Mammary epithelial cell (primary cell): ENCODE measurements around the gene BUD31.

Source experiments
- CTCF ChIP-seq, 2 donors: IDR thresholded peaks in 1 of 2; conservative IDR thresholded peaks in 1 of 2; 2 replicates each; pipeline ENCODE4 v1.5.1; 2011 to 2012; ENCODE audit warnings: inconsistent platforms in 2 of 2, low read length in 2 of 2, mild to moderate bottlenecking in 2 of 2, control low read depth in 1 of 2, low read depth in 1 of 2; ENCODE audit not compliant: insufficient read depth in 1 of 2; ENCODE audit errors: extremely low read depth in 1 of 2
- EZH2 ChIP-seq: IDR thresholded peaks from 2 replicates; pipeline ENCODE4 v1.6.1; 2012; ENCODE audit warnings: low read length, inconsistent platforms, borderline replicate concordance

GRCh38 chr7:99372275-99373090, 36.3 kb upstream of the BUD31 start:
- TF ChIP-seq CTCF (conservative IDR thresholded peaks at IDR 0.05 in 1 of 2, IDR thresholded peaks at IDR 0.05 in 1 of 2; ENCODE audit: extremely low read depth in 1 of 2, insufficient read depth in 1 of 2, low read depth in 1 of 2, low read length in 2 of 2) = no peak
- TF ChIP-seq EZH2 = no peak
